HepG2 (cell line): ENCODE measurements around the gene COX6B1. TPM values are rescaled to one million over a fixed set of nuclear protein-coding genes. Genes with fewer than 3 reads are reported as not detected.

Experiments
- DR1 ChIP-seq: sonication (generic); formaldehyde crosslinking; IDR thresholded peaks from 2 replicates; pipeline ENCODE4 v1.8.0; 2021; ENCODE audit warnings: mild to moderate bottlenecking, missing genetic modification reagents, inconsistent platforms
- SALL2 ChIP-seq: sonication (generic); formaldehyde crosslinking; IDR thresholded peaks from 2 replicates; pipeline ENCODE4 v1.8.1; 2023; ENCODE audit warnings: mild to moderate bottlenecking, missing genetic modification reagents, inconsistent platforms
- ZBTB40 ChIP-seq, 2 experiments: fragments of 450-650 bp in 1 of 2; sonication (generic) in 1 of 2; formaldehyde crosslinking in 1 of 2; IDR thresholded peaks; 2 replicates each; pipeline versions ENCODE4 v1.6.1 to v1.8.0; 2016 to 2022; ENCODE audit warnings: antibody characterized with exemption in 1 of 2, mild to moderate bottlenecking in 1 of 2, missing genetic modification reagents in 1 of 2
- ZMYM3 ChIP-seq: sonication (generic); formaldehyde crosslinking; IDR thresholded peaks from 2 replicates; pipeline ENCODE4 v1.5.1; 2020; ENCODE audit warnings: mild to moderate bottlenecking, missing genetic modification reagents
- polyA plus RNA-seq, 8 experiments: library from polyadenylated mRNA; depleted of rRNA in 3 of 8; stranded (reverse) in 7 of 8; unstranded in 1 of 8; fragments of >200 nt; fragmentation: Illumina TruSeq in 4 of 8; extraction: Trizol in 4 of 8; gene quantifications; 2 replicates each; pipeline versions ENCODE4 v1.2.1 to v1.2.3, GENCODE V29; 2011 to 2016; ENCODE audit warnings: low read depth in 4 of 8, missing spikeins in 1 of 8, mixed read lengths in 1 of 8; ENCODE audit not compliant: insufficient read depth in 1 of 8
- total RNA-seq, 5 experiments: library from RNA; depleted of rRNA; stranded (reverse); fragments of >200 nt; fragmentation: Illumina TruSeq; extraction: Trizol; gene quantifications; 2 replicates each; pipeline ENCODE4 v1.2.3, GENCODE V29; 2016; ENCODE audit warnings: low read depth in 1 of 5
- TF ChIP-seq, protein P1 (sequence below): sonication (generic); formaldehyde crosslinking; IDR thresholded peaks from 2 replicates; pipeline ENCODE4 v1.4.0; 2020; ENCODE audit warnings: mild to moderate bottlenecking, missing genetic modification reagents, borderline replicate concordance
- TF ChIP-seq, protein P2 (sequence below): sonication (generic); formaldehyde crosslinking; IDR thresholded peaks from 2 replicates; pipeline ENCODE4 v1.4.0; 2020; ENCODE audit warnings: missing genetic modification reagents

COX6B1 gene
- total and polyA plus RNA-seq, 2 of the 13 experiments (the other 11 are each of a cell fraction or from before 2014, with no cell fraction given): 481 to 487 TPM

- TF ChIP-seq DR1: peak; percentile 63; the same call in 1 of the 2 replicates
- TF ChIP-seq, protein P1, sequence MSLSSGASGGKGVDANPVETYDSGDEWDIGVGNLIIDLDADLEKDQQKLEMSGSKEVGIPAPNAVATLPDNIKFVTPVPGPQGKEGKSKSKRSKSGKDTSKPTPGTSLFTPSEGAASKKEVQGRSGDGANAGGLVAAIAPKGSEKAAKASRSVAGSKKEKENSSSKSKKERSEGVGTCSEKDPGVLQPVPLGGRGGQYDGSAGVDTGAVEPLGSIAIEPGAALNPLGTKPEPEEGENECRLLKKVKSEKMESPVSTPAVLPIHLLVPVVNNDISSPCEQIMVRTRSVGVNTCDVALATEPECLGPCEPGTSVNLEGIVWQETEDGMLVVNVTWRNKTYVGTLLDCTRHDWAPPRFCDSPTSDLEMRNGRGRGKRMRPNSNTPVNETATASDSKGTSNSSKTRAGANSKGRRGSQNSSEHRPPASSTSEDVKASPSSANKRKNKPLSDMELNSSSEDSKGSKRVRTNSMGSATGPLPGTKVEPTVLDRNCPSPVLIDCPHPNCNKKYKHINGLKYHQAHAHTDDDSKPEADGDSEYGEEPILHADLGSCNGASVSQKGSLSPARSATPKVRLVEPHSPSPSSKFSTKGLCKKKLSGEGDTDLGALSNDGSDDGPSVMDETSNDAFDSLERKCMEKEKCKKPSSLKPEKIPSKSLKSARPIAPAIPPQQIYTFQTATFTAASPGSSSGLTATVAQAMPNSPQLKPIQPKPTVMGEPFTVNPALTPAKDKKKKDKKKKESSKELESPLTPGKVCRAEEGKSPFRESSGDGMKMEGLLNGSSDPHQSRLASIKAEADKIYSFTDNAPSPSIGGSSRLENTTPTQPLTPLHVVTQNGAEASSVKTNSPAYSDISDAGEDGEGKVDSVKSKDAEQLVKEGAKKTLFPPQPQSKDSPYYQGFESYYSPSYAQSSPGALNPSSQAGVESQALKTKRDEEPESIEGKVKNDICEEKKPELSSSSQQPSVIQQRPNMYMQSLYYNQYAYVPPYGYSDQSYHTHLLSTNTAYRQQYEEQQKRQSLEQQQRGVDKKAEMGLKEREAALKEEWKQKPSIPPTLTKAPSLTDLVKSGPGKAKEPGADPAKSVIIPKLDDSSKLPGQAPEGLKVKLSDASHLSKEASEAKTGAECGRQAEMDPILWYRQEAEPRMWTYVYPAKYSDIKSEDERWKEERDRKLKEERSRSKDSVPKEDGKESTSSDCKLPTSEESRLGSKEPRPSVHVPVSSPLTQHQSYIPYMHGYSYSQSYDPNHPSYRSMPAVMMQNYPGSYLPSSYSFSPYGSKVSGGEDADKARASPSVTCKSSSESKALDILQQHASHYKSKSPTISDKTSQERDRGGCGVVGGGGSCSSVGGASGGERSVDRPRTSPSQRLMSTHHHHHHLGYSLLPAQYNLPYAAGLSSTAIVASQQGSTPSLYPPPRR (CRISPR knock-in tag): 0 out of 2 replicates have a peak, but pooled peaks have one; percentile 27
- 0 out of 2 replicates have a peak, but pooled peaks have one; percentile 14 for TF ChIP-seq ZMYM3 (CRISPR knock-in tag)
- TF ChIP-seq, protein P2, sequence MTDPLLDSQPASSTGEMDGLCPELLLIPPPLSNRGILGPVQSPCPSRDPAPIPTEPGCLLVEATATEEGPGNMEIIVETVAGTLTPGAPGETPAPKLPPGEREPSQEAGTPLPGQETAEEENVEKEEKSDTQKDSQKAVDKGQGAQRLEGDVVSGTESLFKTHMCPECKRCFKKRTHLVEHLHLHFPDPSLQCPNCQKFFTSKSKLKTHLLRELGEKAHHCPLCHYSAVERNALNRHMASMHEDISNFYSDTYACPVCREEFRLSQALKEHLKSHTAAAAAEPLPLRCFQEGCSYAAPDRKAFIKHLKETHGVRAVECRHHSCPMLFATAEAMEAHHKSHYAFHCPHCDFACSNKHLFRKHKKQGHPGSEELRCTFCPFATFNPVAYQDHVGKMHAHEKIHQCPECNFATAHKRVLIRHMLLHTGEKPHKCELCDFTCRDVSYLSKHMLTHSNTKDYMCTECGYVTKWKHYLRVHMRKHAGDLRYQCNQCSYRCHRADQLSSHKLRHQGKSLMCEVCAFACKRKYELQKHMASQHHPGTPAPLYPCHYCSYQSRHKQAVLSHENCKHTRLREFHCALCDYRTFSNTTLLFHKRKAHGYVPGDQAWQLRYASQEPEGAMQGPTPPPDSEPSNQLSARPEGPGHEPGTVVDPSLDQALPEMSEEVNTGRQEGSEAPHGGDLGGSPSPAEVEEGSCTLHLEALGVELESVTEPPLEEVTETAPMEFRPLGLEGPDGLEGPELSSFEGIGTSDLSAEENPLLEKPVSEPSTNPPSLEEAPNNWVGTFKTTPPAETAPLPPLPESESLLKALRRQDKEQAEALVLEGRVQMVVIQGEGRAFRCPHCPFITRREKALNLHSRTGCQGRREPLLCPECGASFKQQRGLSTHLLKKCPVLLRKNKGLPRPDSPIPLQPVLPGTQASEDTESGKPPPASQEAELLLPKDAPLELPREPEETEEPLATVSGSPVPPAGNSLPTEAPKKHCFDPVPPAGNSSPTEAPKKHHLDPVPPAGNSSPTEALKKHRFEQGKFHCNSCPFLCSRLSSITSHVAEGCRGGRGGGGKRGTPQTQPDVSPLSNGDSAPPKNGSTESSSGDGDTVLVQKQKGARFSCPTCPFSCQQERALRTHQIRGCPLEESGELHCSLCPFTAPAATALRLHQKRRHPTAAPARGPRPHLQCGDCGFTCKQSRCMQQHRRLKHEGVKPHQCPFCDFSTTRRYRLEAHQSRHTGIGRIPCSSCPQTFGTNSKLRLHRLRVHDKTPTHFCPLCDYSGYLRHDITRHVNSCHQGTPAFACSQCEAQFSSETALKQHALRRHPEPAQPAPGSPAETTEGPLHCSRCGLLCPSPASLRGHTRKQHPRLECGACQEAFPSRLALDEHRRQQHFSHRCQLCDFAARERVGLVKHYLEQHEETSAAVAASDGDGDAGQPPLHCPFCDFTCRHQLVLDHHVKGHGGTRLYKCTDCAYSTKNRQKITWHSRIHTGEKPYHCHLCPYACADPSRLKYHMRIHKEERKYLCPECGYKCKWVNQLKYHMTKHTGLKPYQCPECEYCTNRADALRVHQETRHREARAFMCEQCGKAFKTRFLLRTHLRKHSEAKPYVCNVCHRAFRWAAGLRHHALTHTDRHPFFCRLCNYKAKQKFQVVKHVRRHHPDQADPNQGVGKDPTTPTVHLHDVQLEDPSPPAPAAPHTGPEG (CRISPR knock-in tag): no peak
- TF ChIP-seq ZBTB40 (IDR thresholded peaks at IDR 0.05): peak; percentile 33; the same call in 1 of the 2 replicates
- TF ChIP-seq ZBTB40 (CRISPR knock-in tag; IDR thresholded peaks at IDR 0.05): no peak
- 0 out of 2 replicates have a peak, but pooled peaks have one; percentile 43 for TF ChIP-seq SALL2 (CRISPR knock-in tag)
Measured at GRCh38 chr19:35648017-35648961, at the start of gene COX6B1 (continued).
